Testis (tissue), 2 donors: ENCODE results near the gene FHIT.

Experiments
- POLR2A ChIP-seq: fragments of 450-650 bp; IDR thresholded peaks from one replicate; pipeline ENCODE4 v1.6.1; 2017; ENCODE audit warnings: antibody characterized with exemption, mild to moderate bottlenecking, moderate library complexity
- TF ChIP-seq, protein P1 (sequence below), 3 experiments: fragments of 450-650 bp in 2 of 3; fragments of 200-600 bp in 1 of 3; sonication (generic) in 1 of 3; IDR thresholded peaks; one replicate each; pipeline ENCODE4 v1.5.1; 2016 to 2019; ENCODE audit warnings: antibody characterized with exemption in 3 of 3, mild to moderate bottlenecking in 2 of 3, moderate library complexity in 1 of 3

GRCh38 chr3:59940718-59941117, 1310.5 kb downstream of the FHIT start:
- TF ChIP-seq, protein P1, sequence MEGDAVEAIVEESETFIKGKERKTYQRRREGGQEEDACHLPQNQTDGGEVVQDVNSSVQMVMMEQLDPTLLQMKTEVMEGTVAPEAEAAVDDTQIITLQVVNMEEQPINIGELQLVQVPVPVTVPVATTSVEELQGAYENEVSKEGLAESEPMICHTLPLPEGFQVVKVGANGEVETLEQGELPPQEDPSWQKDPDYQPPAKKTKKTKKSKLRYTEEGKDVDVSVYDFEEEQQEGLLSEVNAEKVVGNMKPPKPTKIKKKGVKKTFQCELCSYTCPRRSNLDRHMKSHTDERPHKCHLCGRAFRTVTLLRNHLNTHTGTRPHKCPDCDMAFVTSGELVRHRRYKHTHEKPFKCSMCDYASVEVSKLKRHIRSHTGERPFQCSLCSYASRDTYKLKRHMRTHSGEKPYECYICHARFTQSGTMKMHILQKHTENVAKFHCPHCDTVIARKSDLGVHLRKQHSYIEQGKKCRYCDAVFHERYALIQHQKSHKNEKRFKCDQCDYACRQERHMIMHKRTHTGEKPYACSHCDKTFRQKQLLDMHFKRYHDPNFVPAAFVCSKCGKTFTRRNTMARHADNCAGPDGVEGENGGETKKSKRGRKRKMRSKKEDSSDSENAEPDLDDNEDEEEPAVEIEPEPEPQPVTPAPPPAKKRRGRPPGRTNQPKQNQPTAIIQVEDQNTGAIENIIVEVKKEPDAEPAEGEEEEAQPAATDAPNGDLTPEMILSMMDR (IDR thresholded peaks at IDR 0.05) = no peak
- no peak for TF ChIP-seq POLR2A
